HG03520 (cell line): ENCODE measurements around the gene SLC16A14.
"Not testable (repeated sequence)": the region's sequence is repeated elsewhere in the genome, so short reads cannot be mapped to it uniquely, and the experiment has no call there.

Experiments
- ATAC-seq: cut with Tn5 transposase; IDR thresholded peaks from one replicate; pipeline ENCODE4 v1.9.1; 2021; ENCODE audit warnings: mild to moderate bottlenecking, moderate library complexity; ENCODE audit not compliant: unreplicated experiment

The SLC16A14 gene

GRCh38 chr2:230068651-230069055 lies at the start of gene SLC16A14:
SLC16A14 (minus strand) TSS chr2:230068924; CDS start chr2:230059352, 9,572 bp downstream.
- ATAC-seq: no peak

GRCh38 chr2:230106771-230107170 lies 38.0 kb upstream of the SLC16A14 start:
- ATAC-seq: no peak

- ATAC-seq: not testable (repeated sequence)
Observed at GRCh38 chr2:230101967-230102366, 33.2 kb upstream of the SLC16A14 start.

- ATAC-seq: no peak
Observed at GRCh38 chr2:230097841-230098240, 29.1 kb upstream of the SLC16A14 start.

GRCh38 chr2:230097424-230097823 lies 28.7 kb upstream of the SLC16A14 start:
- no peak for ATAC-seq

GRCh38 chr2:230090967-230091366 lies 22.2 kb upstream of the SLC16A14 start:
- no peak for ATAC-seq

- no peak for ATAC-seq
Observed at GRCh38 chr2:230085201-230085600, 16.5 kb upstream of the SLC16A14 start.

GRCh38 chr2:230077851-230078547 lies 9.3 kb upstream of the SLC16A14 start:
- ATAC-seq: no peak

- no peak for ATAC-seq
Observed at GRCh38 chr2:230076819-230077218, 8.1 kb upstream of the SLC16A14 start.

GRCh38 chr2:230075988-230076631 lies 7.4 kb upstream of the SLC16A14 start:
- no peak for ATAC-seq

- ATAC-seq: no peak
Observed at GRCh38 chr2:230071421-230071820, 2.7 kb upstream of the SLC16A14 start.

- ATAC-seq: no peak
Observed at GRCh38 chr2:230069402-230069801, 678 bp upstream of the SLC16A14 start.

GRCh38 chr2:230068016-230068650 lies 591 bp downstream of the SLC16A14 start:
- ATAC-seq: peak; percentile 30

GRCh38 chr2:230060672-230061293 lies 7.9 kb downstream of the SLC16A14 start:
- no peak for ATAC-seq

- no peak for ATAC-seq
Observed at GRCh38 chr2:230053753-230054478, 14.8 kb downstream of the SLC16A14 start.

GRCh38 chr2:230052299-230052698 lies 16.4 kb downstream of the SLC16A14 start:
- no peak for ATAC-seq

- no peak for ATAC-seq
Observed at GRCh38 chr2:230050136-230050535, 18.6 kb downstream of the SLC16A14 start.

GRCh38 chr2:230048010-230048671 lies 20.6 kb downstream of the SLC16A14 start:
- no peak for ATAC-seq

GRCh38 chr2:230046491-230046890 lies 22.2 kb downstream of the SLC16A14 start:
- ATAC-seq: no peak

GRCh38 chr2:230043461-230043860 lies 25.3 kb downstream of the SLC16A14 start:
- ATAC-seq: no peak
